Measurements from ENCODE around the gene FBXO17.

FBXO17 gene

GRCh38 chr19:38915329-38916321 lies 59.9 kb downstream of the FBXO17 start:
- no peak for DNase-seq

DNA sequence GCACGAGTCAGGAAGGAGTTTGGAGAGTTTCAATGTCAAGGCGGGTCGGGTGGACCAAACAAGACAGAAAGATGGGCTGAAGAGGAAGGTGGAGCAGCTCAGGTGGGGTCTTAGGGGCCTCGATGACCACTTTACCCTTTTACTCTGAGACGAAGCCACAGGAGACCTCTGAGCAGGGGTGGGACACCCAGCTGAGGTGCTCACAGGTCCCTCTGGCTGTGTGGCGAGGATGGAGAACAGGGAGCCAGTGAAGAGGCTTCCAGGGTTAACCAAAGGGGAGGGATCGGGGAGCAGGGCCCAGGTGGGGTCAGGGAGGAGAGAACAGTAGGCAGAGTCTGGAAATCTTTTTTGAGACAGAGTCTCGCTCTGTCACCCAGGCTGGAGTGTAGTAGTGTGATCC lies 61.6 kb downstream of the FBXO17 start:
- no peak for DNase-seq

- no peak for DNase-seq
These were observed 62.7 kb downstream of the FBXO17 start for GRCh38 chr19:38912600-38913514.

DNA sequence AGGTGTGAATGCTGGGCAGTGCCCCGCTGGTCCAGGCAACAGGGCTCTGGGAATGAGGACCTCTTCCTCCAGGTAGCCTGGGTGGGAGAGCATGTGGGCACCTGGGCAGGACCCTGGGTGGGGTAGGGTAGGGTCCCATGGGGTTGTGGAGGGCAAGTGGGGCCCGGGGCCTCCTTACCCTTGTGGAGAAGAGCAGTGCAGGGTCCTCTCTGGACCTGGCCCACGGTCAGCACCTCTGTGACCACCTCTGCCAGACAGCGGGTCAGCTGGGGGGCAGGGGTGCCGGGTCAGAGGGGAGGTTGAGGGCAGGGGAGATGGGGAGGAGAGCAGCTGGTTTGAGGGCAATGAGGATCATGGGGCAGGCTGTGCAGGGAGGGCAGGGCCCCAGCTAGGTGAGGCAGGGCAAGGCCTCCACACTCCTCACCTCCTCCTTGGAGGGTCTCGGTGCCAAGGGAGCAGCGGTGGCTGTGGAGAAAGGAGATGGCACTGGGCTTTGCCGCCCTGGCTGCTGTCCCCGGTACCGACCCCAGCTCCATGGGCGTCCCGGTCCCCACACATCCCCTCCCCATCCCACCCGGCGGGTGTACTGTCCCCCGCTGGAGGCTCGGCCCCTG lies 64.0 kb downstream of the FBXO17 start:
- DNase-seq, result no peak

DNA sequence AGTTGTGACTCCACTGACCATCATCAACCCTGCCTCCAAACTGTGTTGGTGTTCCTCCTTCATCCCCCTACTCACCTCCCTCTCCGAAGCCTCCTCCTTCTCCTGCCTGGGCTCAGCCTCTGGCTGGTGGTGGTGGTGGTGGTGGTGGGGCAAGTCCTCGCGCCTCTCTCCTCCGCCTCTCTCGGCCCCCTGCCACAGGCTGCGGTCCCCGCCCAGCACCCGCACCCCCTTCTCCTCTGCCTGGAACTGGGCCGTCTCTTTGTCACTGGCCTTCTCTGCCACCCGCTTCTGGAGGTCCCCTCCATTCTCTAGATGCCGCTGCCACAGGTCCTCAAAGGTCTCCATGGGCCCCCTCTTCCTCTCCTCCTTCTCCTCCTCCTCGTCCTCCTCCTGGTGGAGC lies 65.1 kb downstream of the FBXO17 start:
- DNase-seq, result no peak

DNA sequence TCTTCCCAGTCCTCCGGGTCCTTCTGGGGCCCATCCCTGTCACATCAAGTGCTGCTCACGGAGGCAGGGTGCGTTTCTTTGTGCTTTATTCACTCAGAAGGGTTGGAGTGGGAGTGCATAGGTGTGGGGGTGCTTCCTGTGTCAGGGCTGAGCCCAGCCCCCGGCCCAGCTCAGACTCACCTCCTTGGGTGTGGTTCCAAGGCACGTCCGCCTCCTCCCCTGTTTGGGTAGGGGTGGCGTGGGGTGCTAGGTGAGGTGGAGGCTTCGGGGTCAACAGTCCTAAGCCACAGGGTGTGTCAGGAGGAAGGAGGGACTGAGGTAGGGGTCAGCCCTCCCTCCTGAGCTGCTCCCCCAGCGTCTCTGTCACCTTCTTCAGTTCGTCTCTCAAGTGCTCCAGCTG lies 66.6 kb downstream of the FBXO17 start:
- no peak for DNase-seq

- DNase-seq, result no peak
These were observed 67.9 kb downstream of the FBXO17 start for GRCh38 chr19:38907670-38908069.

- DNase-seq, result no peak
These were observed 68.3 kb downstream of the FBXO17 start for GRCh38 chr19:38907227-38907626.

DNA sequence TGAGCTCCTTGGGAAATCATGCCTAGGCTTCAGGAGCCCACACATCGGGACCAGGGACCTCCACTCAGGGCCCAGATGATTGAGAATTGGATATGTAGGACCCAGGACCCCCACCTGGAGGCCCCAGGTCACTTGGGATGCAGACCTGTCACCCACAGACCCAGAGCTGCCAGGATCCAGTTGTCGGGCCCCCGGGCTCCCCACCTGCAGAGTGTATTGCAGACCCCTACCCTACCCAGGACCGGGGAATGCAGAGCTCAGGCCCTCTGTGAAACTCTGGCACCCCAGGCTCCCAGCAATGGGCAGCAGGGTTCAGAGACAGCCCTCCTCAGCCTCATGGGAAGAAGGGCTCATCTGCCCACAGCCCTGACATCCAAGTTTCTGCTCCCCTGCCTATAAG lies 69.9 kb downstream of the FBXO17 start:
- DNase-seq, result no peak

- no peak for DNase-seq
These were observed 70.7 kb downstream of the FBXO17 start for GRCh38 chr19:38904581-38905539.

GRCh38 chr19:38901683-38902082 lies 73.9 kb downstream of the FBXO17 start:
- DNase-seq, result no peak

- DNase-seq, result no peak
These were observed 74.8 kb downstream of the FBXO17 start for GRCh38 chr19:38900743-38901190.

DNA sequence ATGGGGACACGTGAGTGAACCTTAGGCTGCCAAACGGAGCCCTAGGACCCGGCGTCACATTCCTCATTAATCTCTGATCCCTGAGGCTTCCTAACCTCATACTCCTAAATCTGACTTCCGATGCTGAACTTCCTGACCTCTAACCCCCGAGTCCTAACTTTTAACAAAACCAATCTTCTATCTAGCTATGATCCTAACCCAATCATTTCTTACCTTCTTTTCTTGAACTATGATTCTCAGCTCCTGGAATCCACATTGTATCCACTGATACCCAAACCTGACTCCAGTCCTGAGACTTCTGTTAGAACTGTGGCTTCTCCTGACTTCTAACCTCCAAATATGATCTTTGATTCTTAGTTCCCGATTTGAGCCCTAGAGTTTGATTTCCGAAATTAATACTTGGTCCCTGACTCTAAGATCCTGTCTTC lies 75.3 kb downstream of the FBXO17 start:
- no peak for DNase-seq

- DNase-seq, result peak; percentile 95
These were observed 75.9 kb downstream of the FBXO17 start, which contains the start of the genes NFKBIB and SIRT2 for GRCh38 chr19:38899447-38900201. NFKBIB (plus strand) TSS chr19:38899969; CDS start chr19:38900033, 64 bp downstream. SIRT2 (minus strand) TSS chr19:38899618; CDS start chr19:38899521, 97 bp downstream.

- DNase-seq, result no peak
These were observed 76.6 kb downstream of the FBXO17 start for GRCh38 chr19:38898788-38899446.

DNA sequence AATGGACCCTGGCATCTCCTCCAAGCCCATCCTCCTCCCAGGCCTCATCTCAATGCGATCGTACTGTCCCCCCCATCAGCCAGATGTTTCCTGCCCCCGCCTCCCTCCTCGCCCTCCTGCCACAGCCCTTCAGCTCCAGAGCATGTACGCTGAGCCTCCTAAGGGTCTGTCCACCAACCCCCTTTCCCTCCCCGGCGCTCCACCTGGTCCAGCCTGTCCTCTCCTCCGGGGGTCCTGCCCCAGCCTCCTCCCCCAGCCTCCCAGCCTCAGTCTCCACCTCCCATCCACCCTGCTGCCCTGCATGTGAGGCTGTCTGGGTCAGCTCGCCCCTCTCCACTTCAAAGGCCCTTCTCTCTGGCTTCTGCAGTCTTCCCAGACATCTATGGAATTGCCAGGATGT lies 80.6 kb downstream of the FBXO17 start:
- DNase-seq, result no peak

DNA sequence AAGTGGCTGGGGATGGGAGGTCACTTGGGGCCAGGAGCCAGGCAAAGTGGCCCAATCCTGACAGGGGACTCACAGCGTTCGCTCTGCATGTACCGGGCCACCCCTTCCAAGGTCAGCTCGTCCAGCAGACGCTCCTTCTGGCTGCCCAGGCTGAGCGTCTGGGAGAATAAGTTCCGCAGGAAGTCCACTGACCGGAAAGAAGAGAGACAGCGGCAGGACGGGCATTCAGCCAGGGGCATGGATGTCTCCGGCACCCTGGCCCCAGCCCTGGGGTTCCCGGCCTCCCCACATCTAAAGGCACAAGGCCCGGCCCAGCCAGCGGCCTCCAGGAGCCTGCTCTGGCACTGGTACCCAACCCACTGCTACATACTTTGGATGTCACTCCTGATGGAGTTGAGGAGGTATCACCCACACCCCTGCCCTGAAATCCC lies 82.2 kb downstream of the FBXO17 start:
- DNase-seq, result no peak

DNA sequence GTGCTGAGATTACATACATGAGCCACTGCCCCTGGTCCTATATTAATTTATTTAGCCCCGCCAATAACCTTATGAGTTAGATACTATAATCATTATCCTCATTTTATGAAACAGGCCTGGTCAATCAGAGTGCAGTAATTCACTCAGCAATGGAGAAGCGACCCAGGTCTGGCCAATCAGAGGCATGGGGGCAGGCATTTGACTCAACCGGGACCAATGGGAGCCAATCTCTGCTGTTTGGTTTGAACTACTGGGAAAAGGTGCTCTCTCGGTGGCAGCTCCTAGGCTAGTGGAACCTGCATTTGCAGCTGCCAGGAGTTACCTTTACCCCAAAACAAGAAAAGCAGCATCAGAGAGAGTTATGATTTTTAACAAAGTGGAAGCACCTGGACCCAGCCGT lies 82.7 kb downstream of the FBXO17 start:
- DNase-seq, result no peak

GRCh38 chr19:38891771-38892170 lies 83.8 kb downstream of the FBXO17 start:
- DNase-seq, result no peak
